ENCODE data around the gene RAB9A. TPM values are rescaled to one million over a fixed set of nuclear protein-coding genes. Genes with fewer than 3 reads are reported as not detected.
"Not testable (repeated sequence)": the region's sequence is repeated elsewhere in the genome, so short reads cannot be mapped to it uniquely, and the experiment has no call there.

Gene RAB9A
- total RNA-seq, 1 donor from 2014 or later, result 17.7 TPM

GRCh38 chrX:13669246-13669737, 19.6 kb upstream of the RAB9A start:
- no peak for DNase-seq (ENCODE audit: low read depth, low spot score)

- DNase-seq (ENCODE audit: low read depth, low spot score), result not testable (repeated sequence)
Observed at GRCh38 chrX:13669755-13670154, 19.2 kb upstream of the RAB9A start.

GRCh38 chrX:13670197-13670596, 18.7 kb upstream of the RAB9A start:
- DNase-seq (ENCODE audit: low read depth, low spot score), result no peak

GRCh38 chrX:13673016-13673415, 15.9 kb upstream of the RAB9A start:
- DNase-seq (ENCODE audit: low read depth, low spot score), result no peak

- DNase-seq (ENCODE audit: low read depth, low spot score), result no peak
Observed at GRCh38 chrX:13676885-13677284, 12.0 kb upstream of the RAB9A start.

- DNase-seq (ENCODE audit: low read depth, low spot score), result not testable (repeated sequence)
Observed at GRCh38 chrX:13679700-13680099, 9.2 kb upstream of the RAB9A start.

- DNase-seq (ENCODE audit: low read depth, low spot score), result no peak
Observed at GRCh38 chrX:13681595-13681994, 7.3 kb upstream of the RAB9A start.

GRCh38 chrX:13684361-13684760, 4.6 kb upstream of the RAB9A start:
- no peak for DNase-seq (ENCODE audit: low read depth, low spot score)

GRCh38 chrX:13685126-13685763, 3.7 kb upstream of the RAB9A start:
- no peak for DNase-seq (ENCODE audit: low read depth, low spot score)

- DNase-seq (ENCODE audit: low read depth, low spot score), result no peak
Observed at GRCh38 chrX:13687203-13687602, 1.7 kb upstream of the RAB9A start.

GRCh38 chrX:13688384-13688957, 457 bp upstream of the RAB9A start:
- DNase-seq (ENCODE audit: low read depth, low spot score), result no peak

- no peak for DNase-seq (ENCODE audit: low read depth, low spot score)
Observed at GRCh38 chrX:13689741-13690211, 848 bp downstream of the RAB9A start.

GRCh38 chrX:13690836-13691235, 1.9 kb downstream of the RAB9A start:
- no peak for DNase-seq (ENCODE audit: low read depth, low spot score)

GRCh38 chrX:13691841-13692371, 3.0 kb downstream of the RAB9A start:
- DNase-seq (ENCODE audit: low read depth, low spot score), result no peak

- DNase-seq (ENCODE audit: low read depth, low spot score), result no peak
Observed at GRCh38 chrX:13692771-13693231, 3.9 kb downstream of the RAB9A start.

- DNase-seq (ENCODE audit: low read depth, low spot score), result no peak
Observed at GRCh38 chrX:13693341-13693961, 4.5 kb downstream of the RAB9A start.

GRCh38 chrX:13694359-13694758, 5.4 kb downstream of the RAB9A start:
- no peak for DNase-seq (ENCODE audit: low read depth, low spot score)

- no peak for DNase-seq (ENCODE audit: low read depth, low spot score)
Observed at GRCh38 chrX:13694983-13695382, 6.1 kb downstream of the RAB9A start.

- no peak for DNase-seq (ENCODE audit: low read depth, low spot score)
Observed at GRCh38 chrX:13695601-13696115, 6.7 kb downstream of the RAB9A start.

GRCh38 chrX:13697455-13697854, 8.5 kb downstream of the RAB9A start:
- DNase-seq (ENCODE audit: low read depth, low spot score), result no peak

GRCh38 chrX:13697976-13698375, 9.0 kb downstream of the RAB9A start:
- no peak for DNase-seq (ENCODE audit: low read depth, low spot score)

GRCh38 chrX:13698432-13698831, 9.5 kb downstream of the RAB9A start:
- no peak for DNase-seq (ENCODE audit: low read depth, low spot score)
